C4-2B (cell line): ENCODE data around the gene CFAP20.

Source experiments
- CTCF ChIP-seq: fragments of 450-650 bp; conservative IDR thresholded peaks from 2 replicates; pipeline ENCODE4 v1.5.1; 2017; ENCODE audit warnings: mild to moderate bottlenecking
- ZFX ChIP-seq: fragments of 450-650 bp; IDR thresholded peaks from 2 replicates; pipeline ENCODE4 v1.6.1; 2017

- TF ChIP-seq CTCF (no peak), ZFX (no peak)
These were observed 26.4 kb downstream of the CFAP20 start for GRCh38 chr16:58102665-58103392.
